ENCODE results near the gene MAP3K20. TPM values are rescaled to one million over a fixed set of nuclear protein-coding genes. Genes with fewer than 3 reads are reported as not detected.

The MAP3K20 gene
- total and polyA plus RNA-seq, 2 of the 4 experiments (the other 2 are of a cell fraction): 27.5 to 84.4 TPM

DNA sequence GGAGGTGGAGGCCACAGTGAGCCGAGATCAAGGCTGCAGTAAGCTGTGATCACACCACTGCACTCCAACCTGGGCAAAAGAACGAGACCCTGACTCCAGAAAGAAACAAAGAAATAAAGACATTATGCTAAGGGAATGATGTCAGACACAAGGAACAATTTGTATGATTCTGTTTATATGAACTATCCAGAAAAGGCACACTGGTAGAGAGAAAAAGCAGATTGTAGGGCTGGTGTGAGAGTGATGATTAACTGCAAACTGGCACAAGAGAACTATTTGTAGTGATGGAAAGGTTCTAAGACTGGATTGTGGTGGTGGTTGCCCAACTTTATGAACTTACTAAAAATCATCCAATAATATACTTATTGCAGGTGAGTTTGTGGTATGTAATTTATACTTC, 106.3 kb downstream of the MAP3K20 start:
- no TSS peak for BruUV-seq (replicated peaks)

More for the DNA sequence above, 106.3 kb downstream of the MAP3K20 start:
- Histone ChIP-seq H2BK15ac (ENCODE audit: low read depth, low read length) (no peak overlapping the region), H3K4me1 (ENCODE audit: control insufficient read depth, insufficient read depth, low read length) (peaks cover 2% of the 10 kb centered on the region; the same call in 1 of the 2 replicates), H2BK20ac (ENCODE audit: low read depth, low read length) (peak overlapping the region; percentile 51; the same call in 1 of the 2 replicates), H3K27ac (ENCODE audit: insufficient read depth, low read length) (no peak overlapping the region), H3K9me3 (ENCODE audit: control insufficient read depth, insufficient read depth, low read length) (no peaks in the 10 kb centered on the region), H3K23ac (ENCODE audit: low read depth, low read length) (no peak overlapping the region), H4K91ac (ENCODE audit: insufficient read depth, low read depth, low read length) (no peak overlapping the region), H3K14ac (replicated peaks; ENCODE audit: low read depth, low read length) (0 out of 2 replicates have a peak overlapping the region, but pooled peaks have one; percentile 9), H3K18ac (ENCODE audit: low read depth, low read length) (no peak overlapping the region), H3K36me3 (ENCODE audit: control insufficient read depth, insufficient read depth, low read length) (no peaks in the 10 kb centered on the region), H3K9ac (ENCODE audit: low read depth, low read length) (no peak overlapping the region), H3K4me3 (ENCODE audit: insufficient read depth, low read depth, low read length) (no peak overlapping the region), H2AK5ac (ENCODE audit: low read depth, low read length) (peak overlapping the region; percentile 57; the same call in 1 of the 2 replicates), H3K4ac (ENCODE audit: low read depth, low read length) (no peak overlapping the region), H2BK120ac (ENCODE audit: low read depth, low read length) (no peak overlapping the region), H2AK9ac (replicated peaks; ENCODE audit: low read depth, low read length, poor library complexity) (no peak overlapping the region), H3K56ac (ENCODE audit: extremely low read depth, insufficient read depth, low read length) (no peak overlapping the region), H3K27me3 (ENCODE audit: control insufficient read depth, insufficient read depth, low read length) (no peaks in the 10 kb centered on the region), H4K8ac (ENCODE audit: low read depth in 2 of 2, low read length in 2 of 2) (no peak overlapping the region), H3K9me1 (ENCODE audit: insufficient read depth, low read length) (peaks cover 2% of the 10 kb centered on the region), H4K20me1 (ENCODE audit: insufficient read depth, low read length) (no peaks in the 10 kb centered on the region; the same call in 1 of the 2 replicates), H2AFZ (replicated peaks; ENCODE audit: low read length, poor library complexity) (no peak overlapping the region), H2BK5ac (ENCODE audit: low read depth, low read length, poor library complexity, severe bottlenecking) (peak overlapping the region; percentile 36), H3K4me2 (ENCODE audit: low read depth, low read length) (no peak overlapping the region), H4K5ac (ENCODE audit: low read depth, low read length) (no peak overlapping the region), H3K79me1 (ENCODE audit: low read depth in 1 of 2, low read length in 2 of 2) (peaks cover 19 to 34% of the 10 kb centered on the region in 2 experiments)
- CTCF ChIA-PET: interaction anchor here (0.6 kb wide), 1 partner anchor 1360 kb away, joined by 3 read pairs; no protein-coding TSS in a partner anchor
- POLR2A ChIA-PET (ENCODE audit: unreplicated experiment): no interaction called here
- intact Hi-C loops (cut with micrococcal nuclease): loop anchor here (10.0 kb wide), 1 partner anchor 97 kb away; no protein-coding TSS in a partner anchor
- 83% methylated on average over 1 of the region's 2 CpGs; no CpG with 5 or more reads in 1 of the 2 experiments for WGBS, 2 experiments (ENCODE audit: extremely low coverage in 2 of 2, insufficient read length in 1 of 2)
- in situ Hi-C loops (cut with MboI; ENCODE audit: low sequenced_read_pairs): no loop called here
- TF ChIP-seq NFE2L2 (IDR thresholded peaks at IDR 0.05; ENCODE audit: low read depth, low read length): no peak
- TF ChIP-seq POLR2A (IDR thresholded peaks at IDR 0.05; ENCODE audit: low read depth, low read length): no peak
- no peak for TF ChIP-seq CEBPB (IDR thresholded peaks at IDR 0.05; ENCODE audit: low read depth, low read length)
- no peak for TF ChIP-seq MXI1 (IDR thresholded peaks at IDR 0.05; ENCODE audit: borderline replicate concordance, low read depth, low read length)
- no peak for TF ChIP-seq CHD1 (IDR thresholded peaks at IDR 0.05; ENCODE audit: low read depth, low read length)
- TF ChIP-seq, protein P1, sequence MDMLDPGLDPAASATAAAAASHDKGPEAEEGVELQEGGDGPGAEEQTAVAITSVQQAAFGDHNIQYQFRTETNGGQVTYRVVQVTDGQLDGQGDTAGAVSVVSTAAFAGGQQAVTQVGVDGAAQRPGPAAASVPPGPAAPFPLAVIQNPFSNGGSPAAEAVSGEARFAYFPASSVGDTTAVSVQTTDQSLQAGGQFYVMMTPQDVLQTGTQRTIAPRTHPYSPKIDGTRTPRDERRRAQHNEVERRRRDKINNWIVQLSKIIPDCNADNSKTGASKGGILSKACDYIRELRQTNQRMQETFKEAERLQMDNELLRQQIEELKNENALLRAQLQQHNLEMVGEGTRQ (IDR thresholded peaks at IDR 0.05; ENCODE audit: low read depth, low read length): no peak
- TF ChIP-seq BHLHE40 (IDR thresholded peaks at IDR 0.05; ENCODE audit: low read depth, low read length): no peak
- no peak for TF ChIP-seq CTCF (conservative IDR thresholded peaks at IDR 0.05; ENCODE audit: low read depth, low read length)
- TF ChIP-seq MAZ (IDR thresholded peaks at IDR 0.05; ENCODE audit: borderline replicate concordance, low read depth, low read length): no peak
- no peak for TF ChIP-seq FOS (IDR thresholded peaks at IDR 0.05; ENCODE audit: low read depth, low read length)
- no peak for TF ChIP-seq SMC3 (IDR thresholded peaks at IDR 0.05; ENCODE audit: low read depth, low read length)
- no peak for TF ChIP-seq MAFK (IDR thresholded peaks at IDR 0.05; ENCODE audit: low read depth, low read length)
- TF ChIP-seq RFX5 (IDR thresholded peaks at IDR 0.05; ENCODE audit: low read depth, low read length): no peak
- dilution Hi-C loops (cut with HindIII; ENCODE audit: low sequenced_read_pairs, unreplicated experiment): no loop called here
- ATAC-seq (ENCODE audit: low read depth): no peak
- no peak for DNase-seq
